Measurements from ENCODE around the gene USP33.
"Not testable (repeated sequence)": the region's sequence is repeated elsewhere in the genome, so short reads cannot be mapped to it uniquely, and the experiment has no call there.

The USP33 gene

DNA sequence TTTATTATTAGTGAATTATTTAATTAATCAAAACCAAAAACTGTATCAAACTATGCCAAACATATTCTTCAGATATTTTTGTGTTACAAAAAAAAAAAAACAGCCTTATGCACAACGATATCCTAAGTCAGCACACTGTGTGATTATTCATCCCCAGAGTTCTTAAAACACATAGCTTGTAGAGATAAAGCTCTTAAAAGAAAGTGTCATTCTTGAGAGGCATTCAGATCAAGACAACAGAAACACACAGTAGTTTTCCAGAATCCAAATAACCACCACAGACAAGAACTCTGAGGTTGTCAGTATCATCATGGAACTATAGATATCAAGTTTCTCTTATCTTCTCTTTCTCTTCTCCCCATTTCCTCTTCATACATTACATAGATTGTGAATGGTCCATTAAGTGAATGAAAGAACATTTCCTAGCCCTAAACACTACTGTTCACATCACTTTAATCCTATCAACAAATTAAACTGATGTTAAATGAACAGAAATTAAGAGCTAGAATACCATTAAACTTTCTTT is 90.7 kb downstream of the USP33 start:
- no peak for DNase-seq

DNA sequence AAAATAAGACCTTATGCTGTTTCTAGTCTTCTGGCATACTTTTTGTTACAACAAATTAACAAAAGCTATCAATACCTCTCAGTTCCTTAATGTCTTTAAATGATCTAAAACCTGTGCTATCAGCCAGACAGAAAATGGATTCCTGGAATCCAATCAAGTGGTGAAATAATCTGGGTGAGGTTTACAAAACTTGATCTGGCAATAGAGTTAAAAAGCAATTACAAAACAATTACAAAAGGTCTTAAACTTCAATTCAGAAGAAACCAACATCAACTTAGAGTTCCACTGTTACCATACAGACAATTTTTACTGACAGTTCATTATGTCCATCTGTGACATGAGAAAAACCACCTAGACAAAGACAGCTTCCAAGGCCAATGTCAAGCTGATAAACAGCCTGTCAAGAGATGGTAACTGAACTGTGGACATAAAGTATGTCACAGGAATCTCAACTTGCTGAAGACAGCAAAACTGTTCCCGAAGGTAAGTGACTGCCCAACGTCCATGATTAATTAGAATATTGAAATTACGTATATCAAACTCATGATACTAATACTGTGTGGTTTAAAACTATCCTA is 94.6 kb downstream of the USP33 start:
- no peak for DNase-seq

DNA sequence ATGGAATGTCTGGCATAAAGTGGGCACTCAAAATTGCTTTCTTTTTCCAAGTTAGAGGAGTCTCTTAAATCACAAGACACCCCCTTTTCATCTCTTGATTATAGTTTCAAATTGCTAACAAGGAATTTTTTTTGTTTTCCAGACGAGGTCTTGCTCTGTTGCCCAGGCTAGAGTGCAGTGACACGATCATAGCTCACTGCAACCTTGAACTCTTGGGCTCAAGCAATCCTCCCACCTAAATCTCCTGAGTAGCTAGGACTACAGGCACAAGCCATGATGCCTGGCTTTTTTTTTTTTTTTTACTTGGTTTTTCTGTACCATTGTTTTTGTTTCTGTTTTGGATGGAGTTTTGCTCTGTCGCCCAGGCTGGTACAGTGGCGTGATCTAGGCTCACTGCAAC is 98.0 kb downstream of the USP33 start:
- no peak for DNase-seq

DNA sequence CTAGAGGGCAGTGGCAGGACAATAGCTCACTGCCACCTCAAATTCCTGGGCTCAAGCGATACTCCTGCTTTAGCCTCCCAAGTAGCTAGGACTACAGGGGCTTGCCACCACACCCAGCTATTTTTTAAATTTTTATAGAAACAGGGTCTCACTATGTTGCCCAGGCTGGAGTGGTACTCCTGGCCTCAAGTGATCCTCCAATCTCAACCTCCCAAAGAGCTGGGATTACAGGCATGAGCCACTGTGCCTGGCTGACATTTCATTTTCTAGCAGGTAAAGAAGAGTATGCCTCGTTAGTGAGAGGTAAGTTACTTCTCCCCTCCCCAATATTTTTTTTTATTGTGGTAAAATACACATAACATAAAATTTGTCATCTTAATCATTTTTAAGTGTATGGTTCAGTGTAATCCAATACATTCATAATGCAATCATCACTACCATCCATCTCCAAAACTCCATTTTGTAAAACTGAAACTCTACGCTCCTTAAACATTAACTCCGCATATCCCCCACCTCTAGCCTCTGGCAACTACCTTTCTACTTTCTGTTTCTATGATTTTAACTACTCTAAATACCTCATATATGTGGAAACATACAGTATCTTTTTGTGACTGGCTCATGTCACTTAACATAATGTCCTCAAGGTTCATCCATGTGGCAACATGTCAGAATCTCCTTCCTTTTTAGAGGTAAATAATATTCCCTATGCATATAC is 99.6 kb downstream of the USP33 start:
- no peak for DNase-seq

DNA sequence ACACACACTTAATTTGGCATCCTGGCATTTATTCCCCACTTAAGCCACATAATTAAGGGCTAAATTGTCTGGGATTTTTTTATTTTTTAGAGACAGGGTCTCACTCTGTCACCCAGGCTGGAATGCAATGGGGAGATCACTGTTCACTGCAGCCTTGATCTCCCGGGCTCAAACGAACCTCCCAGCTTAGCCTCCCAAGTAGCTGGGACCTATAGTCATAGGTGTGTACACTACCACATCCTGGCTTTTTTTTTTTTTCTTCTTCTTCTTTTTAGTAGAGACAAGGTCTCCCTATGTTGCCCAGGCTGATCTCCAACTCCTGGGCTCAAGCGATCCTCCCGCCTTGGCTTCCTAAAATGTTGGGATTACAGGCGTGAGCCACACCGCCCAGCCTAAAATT is 101.4 kb downstream of the USP33 start:
- DNase-seq = no peak

DNA sequence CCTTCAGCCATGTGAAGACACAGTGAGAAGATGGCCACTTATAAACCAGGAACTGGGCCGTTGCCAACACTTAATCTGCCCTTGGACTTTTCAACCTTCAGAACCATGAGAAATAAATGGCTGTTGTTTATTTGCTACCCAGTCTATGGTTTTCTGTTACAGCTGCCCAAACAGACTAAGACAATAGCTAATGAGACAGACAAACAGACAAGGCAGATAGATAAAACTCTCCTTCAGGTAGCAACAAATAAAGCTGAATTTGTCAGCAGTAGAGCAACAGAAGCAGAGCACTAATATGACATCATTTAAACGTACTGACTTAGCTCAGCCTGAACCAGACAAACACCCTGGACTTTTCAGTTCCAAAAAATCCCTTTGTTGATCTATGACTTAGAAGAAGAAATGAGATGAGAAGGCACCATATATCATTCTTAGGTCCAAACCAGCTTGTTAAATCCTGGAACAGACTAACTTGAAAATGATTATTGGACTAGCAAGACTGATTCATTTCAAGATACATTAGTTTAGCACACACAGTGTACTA is 104.1 kb downstream of the USP33 start:
- no peak for DNase-seq

DNA sequence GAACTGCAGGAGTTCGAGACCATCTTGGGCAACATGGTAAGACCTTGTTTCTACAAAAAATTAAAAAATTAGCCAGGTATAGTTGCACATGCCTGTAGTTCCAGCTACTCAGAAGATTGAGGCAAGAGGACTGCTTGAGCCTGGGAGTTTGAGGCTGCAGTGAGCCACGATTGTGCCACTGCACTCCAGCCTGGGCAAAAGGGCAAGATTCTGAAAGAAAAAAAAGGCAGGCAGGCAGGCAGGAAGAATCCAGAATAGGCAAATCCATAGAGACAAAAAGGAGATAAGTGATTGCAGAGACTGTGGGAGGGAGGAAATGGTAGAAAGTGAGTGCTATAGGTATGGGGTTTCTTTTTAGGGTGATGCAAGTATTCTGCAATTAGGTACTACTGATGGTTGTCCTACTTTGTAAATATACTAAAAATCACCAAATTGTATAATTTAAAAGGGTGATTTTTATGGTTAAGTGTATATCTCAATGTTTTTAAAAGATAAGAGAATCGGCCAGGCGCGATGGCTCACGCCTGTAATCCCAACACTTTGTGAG is 106.6 kb downstream of the USP33 start:
- DNase-seq = no peak

DNA sequence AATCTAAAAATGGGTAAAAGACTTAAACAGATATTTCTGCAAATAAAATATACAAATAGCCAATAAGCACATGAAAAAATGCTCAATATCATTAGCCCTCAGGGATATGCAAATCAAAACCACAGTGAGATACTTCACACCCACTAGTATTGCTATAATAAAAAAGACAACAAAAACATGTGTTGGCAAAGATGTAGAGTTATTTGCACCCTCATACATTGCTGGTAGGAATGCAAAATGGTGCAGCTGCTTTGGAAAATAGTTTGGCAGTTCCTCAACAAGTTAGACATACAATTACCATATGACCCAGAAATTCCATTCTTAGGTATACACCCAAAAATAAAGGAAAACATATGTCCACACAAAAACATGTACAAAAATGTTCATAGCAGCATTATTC is 107.4 kb downstream of the USP33 start:
- DNase-seq = no peak

DNA sequence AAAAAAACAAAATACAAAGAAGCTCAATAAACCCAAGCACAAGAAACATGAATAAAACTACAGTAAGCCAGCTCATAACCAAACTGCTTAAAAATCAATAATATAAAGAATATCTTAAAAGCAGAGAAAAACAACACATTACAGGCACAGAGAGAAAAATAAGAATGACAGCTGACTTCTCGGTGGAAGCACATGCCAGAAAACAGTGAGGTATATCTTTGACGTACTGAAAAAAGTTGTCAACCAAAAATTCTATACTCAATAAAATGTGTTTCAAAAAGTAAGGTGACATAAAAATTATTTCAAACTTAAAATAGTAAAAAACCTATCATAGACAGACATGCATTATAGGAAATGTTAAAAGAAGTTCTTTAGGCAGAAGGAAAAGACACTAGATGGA is 110.5 kb downstream of the USP33 start:
- no peak for DNase-seq

DNA sequence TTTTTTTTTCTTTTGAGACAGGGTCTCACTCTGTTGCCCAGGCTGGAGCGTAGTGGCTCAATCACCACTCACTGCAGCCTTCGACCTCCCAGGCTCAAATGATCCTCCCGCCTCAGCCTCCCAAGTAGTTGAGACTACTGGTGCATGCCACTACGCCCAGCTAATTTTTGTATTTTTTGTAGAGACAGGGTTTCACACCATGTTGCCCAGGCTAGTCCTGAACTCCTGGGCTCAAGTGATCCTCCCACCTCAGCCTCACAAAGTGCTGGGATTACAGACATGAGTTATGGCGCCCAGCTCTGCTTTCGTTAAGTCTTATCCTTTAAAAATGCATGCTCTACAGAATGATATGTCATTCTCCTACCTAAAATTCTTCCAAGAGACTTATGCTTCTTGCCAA is 113.4 kb downstream of the USP33 start:
- not testable (repeated sequence) for DNase-seq
